Astrocyte (in vitro differentiated cells and primary cell): ENCODE data around the gene ADGRF3.
"Not testable (repeated sequence)": the region's sequence is repeated elsewhere in the genome, so short reads cannot be mapped to it uniquely, and the experiment has no call there.

Experiments used
- EZH2 ChIP-seq: IDR thresholded peaks from 2 replicates; pipeline ENCODE4 v1.6.1; 2012; ENCODE audit warnings: mild to moderate bottlenecking, low read length, inconsistent platforms; ENCODE audit not compliant: insufficient read depth
- TF ChIP-seq, protein P1 (sequence below): IDR thresholded peaks from 2 replicates; pipeline ENCODE4 v1.5.1; 2011; ENCODE audit warnings: low read depth, mild to moderate bottlenecking, inconsistent platforms, low read length, moderate library complexity; ENCODE audit not compliant: insufficient read depth

DNA sequence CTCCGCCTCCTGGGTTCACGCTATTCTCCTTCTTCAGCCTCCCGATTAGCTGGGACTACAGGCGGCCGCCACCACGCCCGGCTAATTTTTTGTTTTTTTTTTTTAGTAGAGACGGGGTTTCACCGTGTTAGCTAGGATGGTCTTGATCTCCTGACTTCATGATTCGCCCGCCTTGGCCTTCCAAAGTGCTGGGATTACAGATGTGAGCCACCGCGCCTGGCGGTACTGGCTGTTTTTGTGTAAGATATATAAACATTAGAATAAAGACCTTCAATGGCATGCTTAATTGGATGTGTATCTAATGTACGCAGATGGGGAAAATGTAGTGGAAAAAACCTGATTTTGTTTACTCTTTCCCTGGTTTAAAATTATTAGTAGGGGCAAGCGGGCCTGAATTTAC, 7.9 kb upstream of the ADGRF3 start:
- not testable (repeated sequence) for TF ChIP-seq EZH2
- TF ChIP-seq, protein P1, sequence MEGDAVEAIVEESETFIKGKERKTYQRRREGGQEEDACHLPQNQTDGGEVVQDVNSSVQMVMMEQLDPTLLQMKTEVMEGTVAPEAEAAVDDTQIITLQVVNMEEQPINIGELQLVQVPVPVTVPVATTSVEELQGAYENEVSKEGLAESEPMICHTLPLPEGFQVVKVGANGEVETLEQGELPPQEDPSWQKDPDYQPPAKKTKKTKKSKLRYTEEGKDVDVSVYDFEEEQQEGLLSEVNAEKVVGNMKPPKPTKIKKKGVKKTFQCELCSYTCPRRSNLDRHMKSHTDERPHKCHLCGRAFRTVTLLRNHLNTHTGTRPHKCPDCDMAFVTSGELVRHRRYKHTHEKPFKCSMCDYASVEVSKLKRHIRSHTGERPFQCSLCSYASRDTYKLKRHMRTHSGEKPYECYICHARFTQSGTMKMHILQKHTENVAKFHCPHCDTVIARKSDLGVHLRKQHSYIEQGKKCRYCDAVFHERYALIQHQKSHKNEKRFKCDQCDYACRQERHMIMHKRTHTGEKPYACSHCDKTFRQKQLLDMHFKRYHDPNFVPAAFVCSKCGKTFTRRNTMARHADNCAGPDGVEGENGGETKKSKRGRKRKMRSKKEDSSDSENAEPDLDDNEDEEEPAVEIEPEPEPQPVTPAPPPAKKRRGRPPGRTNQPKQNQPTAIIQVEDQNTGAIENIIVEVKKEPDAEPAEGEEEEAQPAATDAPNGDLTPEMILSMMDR, result not testable (repeated sequence)
